H1 (cell line): ENCODE results near the gene TAMM41. TPM values are rescaled to one million over a fixed set of nuclear protein-coding genes. Genes with fewer than 3 reads are reported as not detected.

Source experiments
- CTCF ChIA-PET: fragments of 300-600 bp; sonication (Branson Sonifier 250); formaldehyde crosslinking; loops from one replicate; lab custom pipeline; 2021; ENCODE audit not compliant: partially characterized antibody; lab: Charles Lee
- POLR2A ChIA-PET: fragments of 300-600 bp; sonication (Branson Sonifier 250); formaldehyde crosslinking; loops from one replicate; lab custom pipeline; 2021; ENCODE audit warnings: inconsistent platforms; ENCODE audit not compliant: partially characterized antibody; lab: Charles Lee
- DNase-seq, 2 experiments: peaks; one replicate each; pipeline versions ENCODE4 v3.0.0 to v3.0.0-alpha.2; 2010 to 2022; ENCODE audit warnings: low spot score in 2 of 2, low read depth in 1 of 2, mixed read lengths in 1 of 2
- FAIRE-seq: peaks from 2 replicates; lab custom pipeline; 2011; peaks lifted over from hg19 to GRCh38; lab: Jason Lieb, UNC
- H2AFZ ChIP-seq: 2 replicates; pipeline ENCODE4 v1.8.1; 2012; ENCODE audit warnings: low read length, inconsistent platforms
- H2AK5ac ChIP-seq: 2 replicates; pipeline ENCODE4 v1.6.1; 2013; ENCODE audit warnings: low read depth, low read length
- H2BK120ac ChIP-seq: replicated peaks from 2 replicates; pipeline ENCODE3; 2013; ENCODE audit warnings: low read depth, low read length, inconsistent platforms
- H2BK12ac ChIP-seq: 2 replicates; pipeline ENCODE4 v1.6.1; 2013; ENCODE audit warnings: low read depth, low read length
- H2BK15ac ChIP-seq: 2 replicates; pipeline ENCODE4 v1.6.1; 2013; ENCODE audit warnings: low read length
- H2BK20ac ChIP-seq: 2 replicates; pipeline ENCODE4 v1.6.1; 2013; ENCODE audit warnings: low read length
- H2BK5ac ChIP-seq: 2 replicates; pipeline ENCODE4 v1.6.1; 2013; ENCODE audit warnings: low read depth, low read length
- H3K14ac ChIP-seq: 2 replicates; pipeline ENCODE4 v1.6.1; 2013; ENCODE audit warnings: inconsistent platforms; ENCODE audit not compliant: insufficient read length
- H3K18ac ChIP-seq: 2 replicates; pipeline ENCODE4 v1.6.1; 2013; ENCODE audit warnings: low read length; ENCODE audit errors: extremely low read depth
- H3K23ac ChIP-seq: 2 replicates; pipeline ENCODE4 v1.6.1; 2013; ENCODE audit warnings: inconsistent platforms; ENCODE audit not compliant: insufficient read length
- H3K23me2 ChIP-seq: 2 replicates; pipeline ENCODE4 v1.6.1; 2013; ENCODE audit warnings: low read depth, low read length
- H3K27ac ChIP-seq: 2 replicates; pipeline ENCODE4 v1.6.1; 2011; ENCODE audit warnings: low read depth, low read length, inconsistent platforms
- H3K27me3 ChIP-seq, 4 experiments: replicated peaks in 1 of 4; 1 replicate in 1 of 4; 2 replicates in 3 of 4; pipeline versions ENCODE4 v1.6.1 to v1.8.1; 2011 to 2013; ENCODE audit warnings: low read length in 3 of 4, mild to moderate bottlenecking in 3 of 4, inconsistent platforms in 2 of 4, mixed read lengths in 2 of 4, moderate library complexity in 1 of 4; ENCODE audit not compliant: control insufficient read depth in 3 of 4, insufficient read depth in 3 of 4; ENCODE audit errors: extremely low read depth in 1 of 4
- H3K36me3 ChIP-seq, 4 experiments: 2 replicates each; pipeline versions ENCODE4 v1.6.1 to v1.8.1; 2011 to 2013; ENCODE audit warnings: mild to moderate bottlenecking in 4 of 4, low read length in 3 of 4, moderate library complexity in 2 of 4, control low read depth in 1 of 4, inconsistent platforms in 1 of 4; ENCODE audit not compliant: insufficient read depth in 4 of 4, control insufficient read depth in 2 of 4
- H3K4ac ChIP-seq: replicated peaks from 2 replicates; pipeline ENCODE3; 2013; ENCODE audit warnings: low read length, low read depth, mixed read lengths, inconsistent platforms; ENCODE audit not compliant: insufficient read length
- H3K4me1 ChIP-seq, 4 experiments: replicated peaks in 1 of 4; 1 replicate in 1 of 4; 2 replicates in 3 of 4; pipeline versions ENCODE4 v1.6.1 to v1.8.1; 2011 to 2013; ENCODE audit warnings: low read length in 3 of 4, inconsistent platforms in 2 of 4, mixed read lengths in 1 of 4; ENCODE audit not compliant: insufficient read depth in 4 of 4, control insufficient read depth in 3 of 4
- H3K4me2 ChIP-seq, 2 experiments: 2 replicates each; pipeline versions ENCODE4 v1.6.1 to v1.8.1; 2011 to 2013; ENCODE audit warnings: low read depth in 2 of 2, low read length in 2 of 2, control low read depth in 1 of 2, inconsistent platforms in 1 of 2, mild to moderate bottlenecking in 1 of 2; ENCODE audit not compliant: insufficient read depth in 1 of 2
- H3K4me3 ChIP-seq, 4 experiments: fragments of 200-600, 300-600 bp in 1 of 4; sonication (generic), shearing (Covaris generic), sonication (Bioruptor Twin) in 1 of 4; 2 replicates each; pipeline versions ENCODE4 v1.5.1 to v1.8.1; 2011 to 2016; ENCODE audit warnings: low read length in 4 of 4, low read depth in 3 of 4, control low read depth in 2 of 4, inconsistent platforms in 2 of 4, mild to moderate bottlenecking in 2 of 4, mixed read lengths in 1 of 4, moderate library complexity in 1 of 4; ENCODE audit not compliant: insufficient read depth in 2 of 4; ENCODE audit errors: extremely low read depth in 1 of 4
- H3K56ac ChIP-seq: replicated peaks from 2 replicates; pipeline ENCODE3; 2013; ENCODE audit warnings: low read depth, mild to moderate bottlenecking, mixed read lengths, low read length, inconsistent platforms; ENCODE audit not compliant: insufficient read length
- H3K79me1 ChIP-seq: 2 replicates; pipeline ENCODE4 v1.6.1; 2013; ENCODE audit warnings: low read depth, low read length, control low read depth
- H3K79me2 ChIP-seq, 2 experiments: 2 replicates each; pipeline versions ENCODE4 v1.6.1 to v1.8.1; 2012 to 2013; ENCODE audit warnings: low read length in 2 of 2, mild to moderate bottlenecking in 2 of 2, inconsistent platforms in 1 of 2; ENCODE audit not compliant: insufficient read depth in 2 of 2, control insufficient read depth in 1 of 2
- H3K9ac ChIP-seq, 4 experiments: replicated peaks in 1 of 4; 1 replicate in 1 of 4; 2 replicates in 3 of 4; pipeline versions ENCODE4 v1.6.1 to v1.8.1; 2011 to 2013; ENCODE audit warnings: low read depth in 3 of 4, low read length in 3 of 4, control low read depth in 2 of 4, mild to moderate bottlenecking in 2 of 4, moderate library complexity in 2 of 4, inconsistent platforms in 1 of 4; ENCODE audit errors: extremely low read depth in 1 of 4
- H3K9me3 ChIP-seq, 2 experiments: 2 replicates each; pipeline versions ENCODE4 v1.6.1 to v1.8.1; 2012 to 2013; ENCODE audit warnings: mild to moderate bottlenecking in 2 of 2, moderate library complexity in 2 of 2, control low read depth in 1 of 2, inconsistent platforms in 1 of 2, low read depth in 1 of 2, low read length in 1 of 2, mixed read lengths in 1 of 2; ENCODE audit not compliant: insufficient read depth in 2 of 2
- H4K20me1 ChIP-seq, 2 experiments: replicated peaks in 1 of 2; 2 replicates each; pipeline versions ENCODE3 to v1.8.1; 2011 to 2013; ENCODE audit warnings: inconsistent platforms in 2 of 2, low read length in 2 of 2, mild to moderate bottlenecking in 1 of 2; ENCODE audit not compliant: insufficient read depth in 2 of 2, control insufficient read depth in 1 of 2
- H4K5ac ChIP-seq: 2 replicates; pipeline ENCODE4 v1.6.1; 2013; ENCODE audit warnings: low read length, low read depth, mixed read lengths, inconsistent platforms; ENCODE audit not compliant: insufficient read length
- H4K8ac ChIP-seq: 2 replicates; pipeline ENCODE4 v1.8.0; 2013; ENCODE audit warnings: mild to moderate bottlenecking, moderate library complexity, low read length, inconsistent platforms; ENCODE audit not compliant: insufficient read depth; ENCODE audit errors: extremely low read depth
- H4K91ac ChIP-seq: replicated peaks from 2 replicates; pipeline ENCODE3; 2013; ENCODE audit warnings: low read length, mixed read lengths, inconsistent platforms; ENCODE audit not compliant: insufficient read length
- EP300 ChIP-seq, 2 experiments: IDR thresholded peaks; 1 replicate in 1 of 2; 2 replicates in 1 of 2; pipeline ENCODE4 v1.6.1; 2011 to 2012; ENCODE audit warnings: low read depth in 2 of 2, low read length in 2 of 2, mild to moderate bottlenecking in 2 of 2, borderline replicate concordance in 1 of 2, inconsistent platforms in 1 of 2, moderate library complexity in 1 of 2
- GTF2F1 ChIP-seq: IDR thresholded peaks from 2 replicates; pipeline ENCODE4 v1.6.1; 2012; ENCODE audit warnings: low read depth, low read length, improper control_type of control experiment, borderline replicate concordance
- KDM5A ChIP-seq: fragments of 200-600 bp; IDR thresholded peaks from 2 replicates; pipeline ENCODE4 v1.7.1; 2012; ENCODE audit warnings: mild to moderate bottlenecking, low read length, inconsistent platforms, mixed read lengths
- POLR2AphosphoS5 ChIP-seq: IDR thresholded peaks from 2 replicates; pipeline ENCODE4 v1.6.1; 2011; ENCODE audit warnings: low read depth, low read length
- SAP30 ChIP-seq: fragments of 300-600 bp; sonication (generic); IDR thresholded peaks from 2 replicates; pipeline ENCODE4 v1.7.1; 2012; ENCODE audit warnings: low read length, moderate library complexity, mild to moderate bottlenecking, inconsistent platforms; ENCODE audit not compliant: insufficient read depth, insufficient replicate concordance
- TCF12 ChIP-seq: IDR thresholded peaks from 2 replicates; pipeline ENCODE4 v1.6.1; 2011; ENCODE audit warnings: low read depth, mild to moderate bottlenecking, low read length
- TEAD4 ChIP-seq: IDR thresholded peaks from 2 replicates; pipeline ENCODE4 v1.6.1; 2012; ENCODE audit warnings: low read depth, low read length, inconsistent platforms, mixed read lengths
- WGBS, 2 experiments: shearing (Covaris generic) in 1 of 2; methylation state at CpG; one replicate each; pipeline versions ENCODE4 v1.1.6 to v1.1.7; 2013 to 2015; ENCODE audit warnings: low lambda C conversion rate in 2 of 2, mixed read lengths in 2 of 2, inconsistent platforms in 1 of 2, low coverage in 1 of 2, missing lambda C conversion rate in 1 of 2; ENCODE audit not compliant: insufficient replicate concordance in 2 of 2, insufficient coverage in 1 of 2, insufficient read length in 1 of 2; ENCODE audit errors: extremely low coverage in 1 of 2, missing lambda C conversion rate in 1 of 2; 5-methylcytosine and 5-hydroxymethylcytosine counted together
- polyA plus RNA-seq, 7 experiments: library from polyadenylated mRNA; depleted of rRNA in 3 of 7; stranded (reverse) in 5 of 7; unstranded in 2 of 7; fragments of >200 nt in 5 of 7; fragments of 200-250 nt in 2 of 7; gene quantifications; 1 replicate in 5 of 7; 2 replicates in 1 of 7; 4 replicates in 1 of 7; pipeline versions ENCODE4 v1.2.1 to v1.2.3, GENCODE V29; 2011 to 2013; ENCODE audit warnings: missing spikeins in 2 of 7, mixed read lengths in 2 of 7
- total RNA-seq: library from RNA; stranded (reverse); fragmentation: NEBNext Ultra II Directional; extraction: Animal tissue kit (Norgen Biotek cat#: 25700); gene quantifications from 2 replicates; pipeline ENCODE4 v1.2.1, GENCODE V29; 2021

Gene TAMM41
- total and polyA plus RNA-seq, 2 of the 8 experiments (the other 6 are each of a cell fraction or from before 2014, with no cell fraction given) = 16.9 to 22.5 TPM

DNA sequence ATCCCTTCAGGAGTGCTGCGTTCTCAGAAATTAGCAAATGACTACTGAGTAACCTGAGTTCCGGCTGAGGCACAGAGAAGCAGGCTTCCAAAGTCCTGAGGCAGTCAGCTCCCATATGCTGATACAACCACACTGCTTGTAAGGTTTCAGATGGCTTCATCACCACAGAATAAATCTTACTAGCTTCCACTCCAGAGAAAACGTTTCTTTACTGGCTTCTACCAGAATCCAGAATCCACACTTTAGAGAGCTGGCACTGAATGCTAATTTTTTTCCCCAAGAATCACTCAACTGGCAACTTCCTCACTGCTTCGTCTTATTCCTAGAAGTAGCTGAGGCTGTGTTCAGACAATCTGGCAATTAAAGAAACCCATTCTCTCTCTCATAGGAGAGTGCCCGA lies 21.4 kb downstream of the TAMM41 start:
- H4K20me1 ChIP-seq = peaks cover 1% of the 10 kb centered on the region in 2 experiments
- no peak overlapping the region for H2AFZ ChIP-seq
- no peak overlapping the region for H3K14ac ChIP-seq
- no peak overlapping the region for H3K4me2 ChIP-seq
- H3K79me2 ChIP-seq = no peaks in the 10 kb centered on the region
- no peak overlapping the region for H3K27ac ChIP-seq
- no peak overlapping the region for H2BK15ac ChIP-seq
- no peak for FAIRE-seq
- H3K79me1 ChIP-seq = no peaks in the 10 kb centered on the region
- H2AK5ac ChIP-seq = no peak overlapping the region
- TF ChIP-seq POLR2AphosphoS5 (no peak), TEAD4 (no peak), TCF12 (no peak), GTF2F1 (no peak), KDM5A (no peak), SAP30 (no peak), EP300 (IDR thresholded peaks at IDR 0.05; ENCODE audit: borderline replicate concordance in 1 of 2, low read depth in 2 of 2, low read length in 2 of 2) (no peak)
- TF ChIP-seq, all 59 proteins: peak for 0
- H3K4ac ChIP-seq = no peak overlapping the region
- no peak overlapping the region for H4K8ac ChIP-seq
- no peak overlapping the region for H2BK20ac ChIP-seq
- H3K9me3 ChIP-seq = no peaks in the 10 kb centered on the region
- no peak overlapping the region for H3K23ac ChIP-seq
- no peak overlapping the region for H4K5ac ChIP-seq
- 86% methylated on average over 5 of the region's 5 CpGs; no CpG with 5 or more reads in 1 of the 2 experiments for WGBS, 2 experiments
- peaks cover 6 to 37% (median 17%) of the 10 kb centered on the region in 4 experiments; a peak in 5 of 8 replicates for H3K36me3 ChIP-seq
- no peak overlapping the region for H3K4me3 ChIP-seq
- H3K27me3 ChIP-seq = no peaks in the 10 kb centered on the region
- no peak overlapping the region for H2BK12ac ChIP-seq
- CTCF ChIA-PET = interaction anchor here (0.9 to 1.7 kb wide), 7 partner anchors 9 to 1053 kb away, joined by 3 to 7 read pairs (median 3); no protein-coding TSS in a partner anchor
- no peak overlapping the region for H3K56ac ChIP-seq
- no peak overlapping the region for H2BK120ac ChIP-seq
- H3K9ac ChIP-seq = no peak overlapping the region
- H3K18ac ChIP-seq = no peak overlapping the region
- H4K91ac ChIP-seq = no peak overlapping the region
- no peak for DNase-seq
- H2BK5ac ChIP-seq = no peak overlapping the region
- peaks cover 0 to 5% (median 0%) of the 10 kb centered on the region in 4 experiments; a peak in 1 of 7 replicates for H3K4me1 ChIP-seq
- H3K23me2 ChIP-seq = no peaks in the 10 kb centered on the region
- POLR2A ChIA-PET = interaction anchor here (1.1 to 1.3 kb wide), 2 partner anchors 10 to 12 kb away, joined by 3 to 6 read pairs; no protein-coding TSS in a partner anchor
